Activated gamma-delta T cell (primary cell): ENCODE data around the gene NDUFAF8.

ENCODE experiments used
- DNase-seq: peaks from one replicate; lab custom pipeline; 2025; lab: John Stamatoyannopoulos, UW

NDUFAF8 gene

DNA sequence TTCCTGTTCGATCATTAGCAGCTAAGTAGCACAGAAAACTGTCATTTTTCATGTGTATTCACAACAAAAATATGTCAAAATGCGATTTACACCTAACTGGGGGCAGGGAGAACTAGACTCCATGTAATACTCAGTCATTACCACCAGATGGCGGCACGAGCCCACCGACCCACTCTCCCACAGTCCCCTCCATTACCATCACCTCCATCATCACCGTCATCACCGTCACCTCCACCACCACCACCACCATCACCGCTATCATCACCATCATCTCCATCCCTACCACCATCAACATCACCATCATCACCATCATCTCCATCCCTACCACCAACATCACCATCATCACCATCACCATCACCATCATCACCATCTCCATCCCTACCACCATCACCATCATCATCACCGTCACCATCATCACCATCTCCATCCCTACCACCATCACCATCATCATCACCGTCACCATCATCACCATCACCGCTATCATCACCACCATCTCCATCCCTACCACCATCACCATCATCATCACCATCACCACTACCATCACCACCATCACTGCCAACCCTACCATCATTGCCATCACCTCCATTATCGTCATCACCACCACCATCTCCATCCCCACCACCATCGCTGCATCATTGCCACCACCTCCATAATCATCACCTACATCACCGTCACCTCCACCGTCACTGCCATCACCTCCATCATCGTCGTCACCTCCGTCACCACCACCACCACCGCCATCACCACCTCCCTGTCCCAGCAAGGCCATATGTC lies 14.4 kb downstream of the NDUFAF8 start:
- no peak for DNase-seq

DNA sequence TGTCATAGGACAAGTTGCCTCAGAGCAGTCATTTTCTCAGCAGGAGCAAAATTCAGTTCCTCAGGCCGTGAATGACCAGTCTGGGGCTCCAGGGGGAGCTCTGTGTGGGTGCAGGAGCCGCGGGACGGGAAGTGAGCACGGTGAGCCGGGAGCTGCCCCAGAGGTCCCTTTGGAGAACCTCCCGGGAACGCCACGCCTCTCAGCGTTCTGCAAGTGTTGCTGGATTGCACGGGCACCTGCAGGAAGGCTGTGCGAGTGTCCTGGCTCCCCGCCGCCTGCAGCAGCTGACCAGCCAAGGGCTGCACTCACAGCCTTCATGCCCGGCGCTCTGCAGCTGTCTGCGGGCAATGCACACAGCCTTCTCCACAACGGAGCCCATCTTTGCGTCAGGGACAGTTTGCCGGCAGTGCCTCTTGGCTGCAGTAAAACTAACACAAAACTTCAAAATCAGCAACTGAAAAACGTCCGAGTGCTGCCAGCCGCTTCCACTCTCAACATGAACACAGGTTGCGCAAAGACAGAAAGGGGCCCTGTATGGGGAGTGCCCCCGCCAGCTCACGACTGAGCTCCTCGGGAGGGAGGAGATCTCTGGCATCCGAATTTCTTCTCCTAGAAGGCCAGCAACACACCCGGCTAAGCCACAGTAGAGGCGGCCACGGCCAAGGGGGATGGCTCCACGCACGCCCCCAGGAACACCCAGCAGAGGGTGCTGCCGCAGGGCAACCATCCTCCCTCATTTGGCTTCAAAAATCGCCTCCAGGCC lies 16.0 kb downstream of the NDUFAF8 start:
- no peak for DNase-seq

DNA sequence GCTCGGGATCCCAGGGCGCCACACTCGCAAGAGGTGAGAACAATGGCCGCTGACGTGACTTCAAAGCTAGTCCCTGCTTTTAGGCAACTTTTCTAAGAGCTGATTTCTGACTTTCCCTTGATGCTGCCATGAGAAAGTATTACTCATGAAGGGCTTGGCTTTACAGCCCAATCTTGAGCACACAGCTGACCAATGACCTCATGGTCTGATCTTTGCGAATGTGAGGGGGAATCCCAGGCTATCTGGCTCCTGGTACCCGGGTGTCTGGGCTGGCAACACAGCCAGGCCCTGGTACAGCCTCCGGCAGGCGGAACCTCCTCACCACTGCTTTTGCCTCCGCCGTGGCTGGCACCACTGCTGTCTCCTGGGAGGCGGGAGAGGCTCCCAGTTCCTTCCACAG lies 17.5 kb downstream of the NDUFAF8 start:
- no peak for DNase-seq

DNA sequence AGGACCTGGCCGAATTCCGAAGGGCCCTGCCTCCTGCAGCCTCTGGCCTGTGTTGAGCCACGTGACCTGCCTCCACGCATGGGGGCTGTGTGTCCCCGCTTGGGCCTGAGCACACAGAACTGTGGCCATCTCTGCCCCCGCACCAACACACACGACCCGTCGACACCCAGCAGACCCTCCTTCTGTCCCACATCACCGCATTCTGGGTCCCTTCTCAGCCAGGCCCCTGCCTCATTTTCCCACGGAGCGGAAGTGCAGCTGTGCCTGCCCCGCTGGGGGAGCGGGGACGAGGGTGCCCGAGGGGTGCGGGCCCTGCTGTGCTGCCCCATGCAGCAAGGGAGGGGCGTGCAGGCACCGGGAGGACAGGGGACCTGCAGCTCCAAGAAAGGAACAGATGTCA lies 18.4 kb downstream of the NDUFAF8 start:
- DNase-seq: no peak

DNA sequence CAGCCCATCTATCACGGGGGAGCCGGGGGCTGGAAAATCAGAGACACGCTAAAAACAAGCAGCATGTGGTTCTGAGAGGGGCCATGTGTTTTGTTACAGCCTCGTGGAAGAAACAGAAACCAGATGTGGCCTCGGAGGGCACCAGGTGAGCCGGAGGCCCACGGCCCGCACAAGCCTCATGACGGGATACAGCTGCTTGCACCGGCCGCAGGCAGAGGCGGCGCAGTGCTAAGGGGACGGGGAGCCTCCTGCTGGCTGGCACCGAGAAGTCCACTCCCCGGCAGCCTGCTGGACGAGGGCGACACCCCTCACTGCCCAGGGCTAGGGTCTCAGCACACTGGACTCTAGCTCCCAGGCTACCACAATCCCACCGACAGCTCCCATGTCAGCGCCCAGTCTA lies 19.2 kb downstream of the NDUFAF8 start:
- no peak for DNase-seq

DNA sequence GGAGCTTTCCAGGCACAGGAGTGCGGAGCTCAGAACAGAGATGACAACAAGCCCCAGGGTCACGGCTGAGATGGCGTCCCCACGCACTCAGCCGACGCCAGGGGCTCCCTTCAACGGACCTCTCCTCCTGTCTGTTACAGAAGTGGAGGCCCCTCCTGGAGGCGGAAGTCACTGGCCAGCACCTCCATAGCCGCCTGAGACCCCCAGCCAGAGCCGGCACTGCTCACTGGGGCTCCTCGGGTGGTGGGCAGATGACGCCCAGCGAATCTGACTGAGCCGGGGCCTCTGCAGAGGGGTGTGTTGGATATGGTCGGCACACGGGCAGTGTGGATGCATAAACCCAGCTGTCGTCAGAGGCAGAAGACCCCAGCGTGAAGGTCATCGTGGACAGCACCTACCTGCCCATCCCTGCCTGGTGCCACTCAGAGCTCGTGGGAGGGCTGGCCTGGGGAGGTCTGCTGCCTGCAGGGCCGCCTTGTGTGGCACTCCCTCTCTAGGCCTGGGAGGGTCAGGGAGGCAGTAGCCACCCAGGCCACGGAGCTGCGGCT lies 20.0 kb downstream of the NDUFAF8 start:
- DNase-seq: no peak

DNA sequence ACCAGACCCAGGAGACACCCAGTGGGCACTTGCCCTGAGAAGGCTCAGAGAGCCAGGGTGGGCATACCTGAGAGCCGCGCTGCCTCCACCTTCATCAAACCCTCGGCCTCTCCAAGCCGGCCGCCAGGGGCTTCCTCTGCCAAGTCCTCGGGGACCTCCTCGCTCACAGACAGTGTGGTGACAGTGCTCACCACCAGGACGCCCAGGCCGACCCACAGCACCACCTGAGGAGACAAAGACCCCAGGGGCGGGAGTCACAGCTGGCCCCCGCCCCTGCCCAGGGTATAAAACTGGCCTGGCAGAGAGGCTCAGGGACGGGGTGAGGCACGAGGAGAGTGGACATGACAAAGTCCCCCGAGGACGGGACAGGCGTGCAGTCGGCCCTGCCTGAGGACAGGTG lies 21.1 kb downstream of the NDUFAF8 start:
- DNase-seq: no peak

DNA sequence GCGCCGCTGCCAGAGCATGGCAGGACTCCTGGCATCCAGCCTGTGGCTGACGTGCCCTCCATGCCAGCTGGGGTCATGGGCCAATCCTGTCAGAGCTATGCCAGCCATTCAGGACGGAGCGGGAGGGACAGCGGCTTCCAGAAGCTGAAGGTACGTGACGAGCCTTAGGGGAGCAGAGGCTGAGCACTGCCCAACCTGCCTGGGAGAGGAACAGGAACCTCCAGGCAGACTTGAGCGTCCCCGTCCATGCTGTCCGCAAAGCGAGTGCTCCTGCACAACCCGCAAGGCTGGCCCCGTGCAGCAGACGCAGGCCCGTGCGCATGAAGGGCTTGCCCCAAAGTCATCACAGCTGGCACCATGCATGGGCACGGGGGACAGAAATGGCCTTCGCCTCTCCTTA lies 21.5 kb downstream of the NDUFAF8 start:
- DNase-seq: no peak

DNA sequence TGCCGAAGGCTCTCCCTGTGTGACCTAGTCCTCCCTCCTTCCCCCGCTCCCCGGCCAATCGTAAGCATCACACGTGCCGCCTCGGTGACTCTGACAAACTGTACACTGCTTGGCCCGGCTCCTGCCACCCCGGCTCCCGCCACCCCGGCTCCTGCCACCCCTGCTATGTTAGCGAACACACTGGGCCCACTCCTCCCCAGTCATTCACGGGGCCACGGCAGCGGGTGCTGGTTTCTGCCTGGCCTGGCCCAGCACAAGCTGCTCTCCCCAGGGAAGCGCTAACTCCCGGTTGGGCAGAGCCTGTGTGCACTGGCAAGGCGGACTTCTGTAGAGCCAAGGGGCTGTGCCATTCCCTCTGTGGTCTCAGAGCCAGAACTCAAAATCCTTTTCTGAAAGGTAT lies 22.0 kb downstream of the NDUFAF8 start:
- no peak for DNase-seq

DNA sequence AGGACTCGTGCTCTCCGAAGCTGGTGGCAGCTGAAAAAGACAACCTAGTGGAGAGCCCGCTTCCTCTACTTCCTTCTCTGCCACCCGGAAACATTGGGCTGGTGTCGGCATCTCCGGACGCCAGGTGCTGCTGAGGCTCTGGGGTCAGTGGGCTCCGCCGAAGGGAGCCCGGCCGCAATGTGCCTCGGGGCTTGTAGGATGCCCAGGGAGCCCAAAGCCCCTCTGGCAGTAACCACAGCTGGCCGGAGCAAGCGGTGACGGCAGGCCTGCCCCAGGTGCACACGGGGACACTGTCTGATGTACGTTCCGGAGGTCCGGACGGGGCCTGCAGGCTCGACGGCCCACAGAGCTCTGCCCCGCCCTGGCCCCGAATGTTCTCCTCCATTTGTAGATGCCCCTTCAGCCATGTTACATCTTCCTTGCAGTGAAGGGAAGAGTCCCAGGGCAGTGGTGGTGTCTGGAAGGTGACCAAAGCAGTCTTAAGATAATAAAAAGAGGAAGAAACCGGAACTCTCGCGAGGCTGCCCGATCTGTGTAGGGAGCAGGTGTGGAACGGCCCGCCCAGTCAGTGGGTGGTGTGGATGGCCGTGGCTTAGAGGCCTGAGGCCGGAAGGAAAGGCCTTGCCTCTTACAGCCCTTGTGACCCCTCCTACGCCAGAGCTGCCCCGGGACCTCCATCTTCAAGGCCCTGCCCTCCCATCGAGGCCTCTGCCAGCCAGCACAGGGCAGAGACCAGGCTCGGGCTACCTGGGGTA lies 22.6 kb downstream of the NDUFAF8 start:
- no peak for DNase-seq

DNA sequence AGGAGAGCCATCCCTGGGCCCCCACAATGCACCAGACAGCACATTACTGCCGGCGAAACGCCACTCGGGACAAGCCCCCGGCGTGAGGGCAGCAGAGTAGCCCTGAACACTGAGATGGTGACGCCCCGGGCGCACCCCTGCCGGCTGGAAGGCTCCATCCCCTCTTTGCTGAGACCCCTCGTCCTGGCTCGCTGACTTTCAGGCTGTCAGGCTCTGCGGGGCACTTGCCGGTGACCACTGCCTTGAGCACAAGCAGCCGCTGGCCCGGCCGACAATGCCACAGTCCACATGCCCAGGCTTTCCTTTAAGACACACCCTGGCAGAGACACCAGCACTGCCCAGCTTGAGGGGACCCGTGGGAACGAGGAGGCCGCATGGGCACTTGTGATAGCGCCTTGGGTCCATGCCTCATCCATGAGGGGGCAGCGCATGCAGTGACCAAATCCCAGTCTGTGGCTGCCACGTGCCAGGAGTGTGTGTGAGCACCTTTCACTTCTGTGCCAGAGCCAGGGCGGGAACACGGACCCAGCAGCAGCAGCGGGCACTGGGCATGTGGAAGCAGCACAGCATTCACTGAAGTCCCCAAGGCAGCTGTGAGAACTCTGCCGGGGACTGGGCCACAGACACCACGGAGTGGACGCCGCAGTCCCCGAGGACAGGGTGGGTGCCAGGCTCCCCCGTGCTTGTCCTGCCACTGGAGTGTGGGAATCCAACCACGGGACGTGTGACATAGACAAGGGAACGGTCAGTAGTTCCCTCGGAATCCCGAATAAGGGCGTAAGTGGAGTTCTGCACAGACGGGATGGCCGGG lies 24.5 kb downstream of the NDUFAF8 start:
- no peak for DNase-seq

DNA sequence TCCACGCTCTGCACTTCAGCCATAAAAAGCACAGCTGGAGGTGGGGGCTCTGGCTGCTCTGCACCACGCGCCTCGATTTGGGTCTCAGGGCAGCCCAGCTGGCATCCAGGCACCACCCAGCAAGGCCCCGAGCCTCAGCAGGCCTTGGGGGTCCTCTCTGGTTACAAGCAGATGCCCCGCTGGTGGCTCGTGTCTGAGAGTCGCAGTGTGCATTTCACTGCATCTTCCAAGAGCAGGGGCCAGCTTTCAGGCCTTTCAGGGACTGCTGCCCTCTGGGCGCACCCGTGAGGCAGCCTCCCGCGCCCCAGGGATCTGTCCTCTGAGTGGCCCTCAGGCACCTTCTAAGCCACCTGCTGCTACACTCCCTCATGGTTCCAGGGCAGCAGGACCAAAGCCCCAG lies 25.5 kb downstream of the NDUFAF8 start:
- DNase-seq: no peak

DNA sequence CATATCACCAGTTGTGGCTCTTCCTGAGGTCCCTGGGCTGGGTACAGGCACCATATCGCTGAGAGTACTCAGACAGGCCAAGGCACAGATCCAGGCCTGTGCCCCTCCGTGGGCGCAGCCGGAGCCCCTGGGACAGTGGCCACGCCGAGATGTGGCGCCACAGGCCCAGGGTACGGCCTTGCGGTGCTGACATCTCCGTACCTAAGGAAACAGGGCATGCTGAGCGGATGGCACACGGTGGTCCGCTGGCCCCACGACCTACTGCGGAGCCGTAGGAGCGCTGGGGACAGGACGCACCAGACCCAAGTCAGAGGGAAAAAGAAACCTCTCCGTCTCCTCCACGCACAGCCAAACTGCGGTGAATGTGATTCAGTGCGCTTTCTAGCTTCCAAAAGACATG lies 26.5 kb downstream of the NDUFAF8 start:
- no peak for DNase-seq

DNA sequence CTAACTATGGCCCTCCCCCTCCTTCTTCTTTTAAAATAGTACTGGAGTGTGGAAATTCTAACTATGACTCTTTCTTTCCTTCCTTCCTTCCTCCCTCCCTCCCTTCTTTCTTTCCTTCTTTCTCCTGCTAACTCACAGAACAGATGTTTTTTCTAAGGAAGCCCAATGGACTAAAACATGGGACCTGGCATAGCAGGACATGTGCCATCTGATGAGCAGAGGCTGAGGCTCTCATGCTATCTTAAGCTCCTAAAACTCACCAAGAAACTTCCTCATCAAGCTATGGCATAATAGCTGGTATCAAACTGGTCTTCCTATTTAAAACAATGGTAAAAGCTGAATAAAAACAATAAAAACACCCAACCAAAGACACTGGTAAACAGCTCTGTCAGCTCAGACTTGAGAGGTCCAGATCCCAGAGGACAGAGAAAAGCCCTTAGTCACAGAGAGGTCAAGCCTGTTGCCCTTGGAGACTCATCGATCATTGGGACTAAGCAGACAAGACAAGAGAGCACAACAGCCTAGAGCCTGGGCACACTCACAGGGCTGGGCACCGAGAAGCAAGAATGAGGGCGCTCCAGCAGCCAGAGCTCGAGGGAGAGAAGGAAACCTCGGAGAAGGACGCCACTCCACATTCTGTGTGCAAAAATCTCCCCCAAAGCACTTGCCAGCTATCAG lies 28.4 kb downstream of the NDUFAF8 start:
- no peak for DNase-seq

DNA sequence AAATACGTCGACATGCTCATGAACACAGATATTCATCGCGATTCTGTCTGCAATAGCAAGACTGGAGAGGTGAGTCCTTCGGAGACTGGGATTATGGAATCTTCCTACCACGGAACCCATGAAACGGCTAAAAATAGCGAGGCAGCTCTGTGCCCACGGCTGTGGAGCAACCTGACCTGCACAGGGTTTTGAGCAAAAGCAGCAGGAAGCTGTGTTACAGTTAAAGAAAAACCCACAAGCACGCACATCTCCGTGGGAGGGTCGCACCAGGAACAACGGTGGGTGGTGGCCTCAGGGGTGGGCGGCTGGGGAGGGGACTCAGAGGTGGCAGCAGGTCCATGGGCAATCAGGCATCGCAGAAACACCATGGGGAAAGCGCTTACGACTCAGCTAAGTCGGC lies 31.2 kb downstream of the NDUFAF8 start:
- no peak for DNase-seq

DNA sequence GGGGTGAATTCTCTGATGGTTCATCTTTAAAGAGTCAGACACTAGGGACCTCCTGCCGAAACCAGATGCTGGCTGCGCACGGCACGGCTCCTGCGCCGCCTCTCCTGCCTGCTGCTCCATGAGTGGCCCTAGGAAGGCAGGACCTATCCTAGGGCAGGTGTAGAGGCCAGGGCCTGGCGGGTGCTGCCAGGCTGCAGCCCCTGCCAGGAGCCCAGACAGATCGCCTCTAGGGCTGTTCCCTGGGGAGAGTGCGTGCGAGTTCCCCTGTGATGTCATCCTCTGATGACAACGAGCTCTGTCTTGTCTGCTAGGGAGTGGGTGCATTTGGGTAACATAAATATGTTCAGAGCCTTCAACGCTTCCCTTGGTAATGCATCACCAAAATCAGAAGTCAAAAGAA lies 32.1 kb downstream of the NDUFAF8 start:
- no peak for DNase-seq

DNA sequence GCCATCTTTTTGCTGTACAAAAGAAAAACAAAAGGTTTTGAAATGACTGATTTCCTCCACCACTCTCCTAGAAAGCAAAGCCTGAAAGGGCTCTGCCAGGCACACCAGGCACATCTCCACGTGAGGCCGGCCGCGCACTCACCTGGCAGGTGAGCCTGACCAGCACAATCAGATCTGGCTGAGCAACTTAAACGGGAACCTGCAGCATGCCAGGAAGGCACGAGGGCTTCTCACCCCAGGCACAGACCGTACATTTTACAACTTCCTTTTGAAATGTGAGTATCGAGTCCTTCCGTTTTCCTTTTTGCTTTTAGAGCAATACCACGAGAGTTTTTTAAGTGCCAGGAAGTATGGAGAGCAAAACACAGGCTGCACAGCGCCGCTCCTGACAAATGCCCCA lies 33.5 kb downstream of the NDUFAF8 start:
- DNase-seq: no peak

DNA sequence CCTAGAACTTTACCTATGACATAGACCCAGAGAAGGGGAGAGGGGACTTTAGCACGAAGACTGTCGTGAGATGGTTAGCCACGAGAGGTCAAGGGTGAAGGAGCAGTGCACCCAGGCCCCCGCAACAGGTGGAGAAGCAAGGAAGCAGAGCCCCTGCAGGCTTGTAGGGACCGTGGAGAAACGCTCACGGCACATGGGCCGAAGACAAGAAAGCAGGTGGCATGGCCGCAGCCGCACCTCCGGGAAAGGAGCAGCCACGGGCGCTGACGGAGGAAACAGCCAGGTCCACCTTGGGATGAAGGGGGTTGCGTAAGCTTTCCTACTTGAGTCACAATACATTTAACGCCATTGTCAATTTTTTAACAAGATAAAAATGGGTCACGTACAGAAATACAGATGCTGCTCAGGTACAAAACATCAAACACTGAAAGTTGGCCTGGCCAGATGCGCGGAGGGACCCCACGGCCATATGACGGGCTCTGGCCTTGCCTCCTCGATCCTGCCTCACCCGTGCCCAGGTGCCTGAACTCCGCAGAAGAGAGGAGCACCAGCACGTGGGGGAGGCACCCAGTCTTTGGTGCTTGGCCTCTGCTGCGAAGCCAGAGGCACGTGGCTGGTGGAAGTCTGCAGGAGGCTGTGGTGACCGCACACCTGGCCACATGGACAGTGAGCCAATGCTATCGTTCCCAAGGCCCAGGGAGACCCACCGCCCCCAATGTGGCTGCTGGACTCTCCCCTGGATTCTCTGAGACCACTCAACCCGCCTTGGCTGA lies 34.8 kb downstream of the NDUFAF8 start:
- DNase-seq: no peak

DNA sequence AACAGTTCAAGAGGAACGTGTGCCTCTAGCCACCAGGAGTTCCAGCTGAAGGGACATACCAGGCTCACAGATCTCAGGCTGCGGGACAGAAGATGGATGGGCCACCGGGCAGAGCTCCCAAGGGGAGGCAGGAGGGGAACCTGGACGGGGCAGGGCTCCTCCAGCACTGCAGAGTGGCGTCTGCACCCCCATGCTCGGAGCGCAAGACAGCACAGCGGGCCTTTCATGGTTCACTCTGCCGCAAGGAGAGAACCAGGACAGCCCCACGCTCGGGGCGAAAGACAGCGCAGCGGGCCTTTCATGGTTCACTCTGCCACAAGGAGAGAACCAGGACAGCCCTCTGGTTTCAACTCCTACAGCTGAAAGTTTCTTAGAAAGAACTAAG lies 35.3 kb downstream of the NDUFAF8 start:
- no peak for DNase-seq

DNA sequence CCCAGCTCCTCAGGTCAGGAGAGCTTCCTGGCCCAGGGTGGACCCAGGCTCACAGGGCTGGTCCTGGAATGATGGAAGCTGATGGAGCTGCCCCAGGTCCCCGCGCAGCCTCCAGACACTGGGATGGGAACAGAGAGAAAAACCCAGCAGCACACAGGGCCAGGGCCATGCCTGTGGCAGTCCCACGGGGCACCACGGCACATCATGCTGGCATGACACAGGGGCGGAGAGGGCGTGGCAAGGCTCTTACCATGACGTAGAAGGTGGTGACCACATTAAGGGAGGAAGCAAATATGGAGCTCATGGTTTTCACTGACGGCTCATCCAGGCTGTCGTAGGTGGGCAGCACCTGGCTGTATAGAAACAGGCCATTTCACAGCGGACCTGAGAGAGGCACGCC lies 37.7 kb downstream of the NDUFAF8 start:
- no peak for DNase-seq
